Karpas-422 (cell line): ENCODE data around the gene ATP8A1. TPM values are rescaled to one million over a fixed set of nuclear protein-coding genes. Genes with fewer than 3 reads are reported as not detected.
"Not testable (repeated sequence)": the region's sequence is repeated elsewhere in the genome, so short reads cannot be mapped to it uniquely, and the experiment has no call there.

Experiments
- DNase-seq: peaks from one replicate; pipeline ENCODE4 v3.0.0-alpha.2; 2015
- H2AFZ ChIP-seq: fragments of 200-600 bp; sonication (generic); 2 replicates; pipeline ENCODE4 v1.6.1; 2014; ENCODE audit warnings: antibody characterized with exemption, low read length, mixed read lengths
- H3K27ac ChIP-seq: fragments of 200-600 bp; sonication (generic); 2 replicates; pipeline ENCODE4 v1.5.1; 2014; ENCODE audit warnings: mild to moderate bottlenecking, low read length, moderate library complexity
- H3K27me3 ChIP-seq: fragments of 200-600 bp; sonication (generic); 2 replicates; pipeline ENCODE4 v1.6.1; 2014; ENCODE audit warnings: low read length, mixed read lengths
- H3K36me3 ChIP-seq: fragments of 200-600 bp; sonication (generic); 2 replicates; pipeline ENCODE4 v1.6.1; 2014; ENCODE audit warnings: low read length, mixed read lengths; ENCODE audit not compliant: insufficient read depth
- H3K4me1 ChIP-seq: fragments of 200-600 bp; sonication (generic); 2 replicates; pipeline ENCODE4 v1.6.1; 2014; ENCODE audit warnings: mild to moderate bottlenecking, low read length, mixed read lengths
- H3K4me2 ChIP-seq: fragments of 200-600 bp; sonication (generic); 2 replicates; pipeline ENCODE4 v1.6.1; 2014; ENCODE audit warnings: low read length, low read depth, mild to moderate bottlenecking; ENCODE audit not compliant: poor library complexity, severe bottlenecking
- H3K4me3 ChIP-seq: fragments of 200-600 bp; sonication (generic); 2 replicates; pipeline ENCODE4 v1.5.1; 2014; ENCODE audit warnings: mild to moderate bottlenecking, antibody characterized with exemption, low read length, mixed read lengths
- H3K79me2 ChIP-seq: fragments of 200-600 bp; sonication (generic); 2 replicates; pipeline ENCODE4 v1.6.1; 2014; ENCODE audit warnings: mild to moderate bottlenecking, low read length, mixed read lengths
- H3K9ac ChIP-seq: fragments of 200-600 bp; sonication (generic); 2 replicates; pipeline ENCODE4 v1.6.0; 2014; ENCODE audit warnings: low read length
- H3K9me2 ChIP-seq: fragments of 200-600 bp; sonication (generic), shearing (Covaris generic); replicated peaks from 2 replicates; pipeline ENCODE4 v1.6.0; 2014; ENCODE audit warnings: mild to moderate bottlenecking, low read length, moderate library complexity; ENCODE audit not compliant: insufficient read depth
- H3K9me3 ChIP-seq: fragments of 300-700, 200-600 bp; sonication (generic); 2 replicates; pipeline ENCODE4 v1.6.1; 2014; ENCODE audit warnings: low read length, mixed read lengths
- H4K20me1 ChIP-seq: fragments of 200-600 bp; sonication (generic); 2 replicates; pipeline ENCODE4 v1.6.1; 2014; ENCODE audit warnings: mild to moderate bottlenecking, antibody characterized with exemption, low read length, low read depth; ENCODE audit not compliant: insufficient read depth
- total RNA-seq: library from RNA; depleted of rRNA; stranded (reverse); fragments of >200 nt; shearing (Covaris generic); gene quantifications from 2 replicates; pipeline ENCODE4 v1.2.3, GENCODE V29; 2014; ENCODE audit warnings: low replicate concordance

ATP8A1 gene
- total RNA-seq, 1 experiment from 2014 or later, result 67.2 TPM

- H3K9me2 ChIP-seq, H2AFZ ChIP-seq, H3K4me2 ChIP-seq, H3K36me3 ChIP-seq, H3K27me3 ChIP-seq, H3K27ac ChIP-seq, H3K4me3 ChIP-seq, H4K20me1 ChIP-seq, DNase-seq, H3K79me2 ChIP-seq, H3K4me1 ChIP-seq, H3K9ac ChIP-seq, H3K9me3 ChIP-seq: not testable (repeated sequence)
These were observed 170.7 kb downstream of the ATP8A1 start for GRCh38 chr4:42486156-42486555.

DNA sequence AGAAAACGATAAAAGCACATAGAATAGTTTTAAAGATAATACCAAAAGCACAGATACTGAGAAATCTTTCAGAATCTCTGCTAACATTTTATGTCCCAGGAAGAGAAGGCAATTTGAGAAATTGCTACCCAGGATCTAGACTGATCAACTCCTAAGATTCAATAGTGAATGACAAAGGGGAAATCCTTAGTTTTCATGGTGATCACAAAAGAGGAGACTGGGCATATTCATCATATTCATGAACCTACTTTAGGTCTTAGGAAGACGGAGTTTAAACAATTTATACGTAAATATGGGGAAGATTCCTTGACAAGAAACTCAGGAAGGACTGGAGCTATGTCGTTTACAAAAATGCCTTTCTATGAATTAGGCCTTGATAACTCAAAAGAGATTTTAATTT is 172.3 kb downstream of the ATP8A1 start:
- H3K4me1 ChIP-seq, result no peaks in the 10 kb centered on the region
- peaks cover 5% of the 10 kb centered on the region; the same call in 1 of the 2 replicates for H3K79me2 ChIP-seq
- no peaks in the 10 kb centered on the region for H3K36me3 ChIP-seq
- no peak overlapping the region for H3K4me3 ChIP-seq
- no peaks in the 10 kb centered on the region for H4K20me1 ChIP-seq
- no peak overlapping the region for H2AFZ ChIP-seq
- H3K27me3 ChIP-seq, result no peaks in the 10 kb centered on the region
- H3K9me3 ChIP-seq, result no peaks in the 10 kb centered on the region
- no peak for DNase-seq
- no peaks in the 10 kb centered on the region for H3K9me2 ChIP-seq
- H3K4me2 ChIP-seq, result no peak overlapping the region
- no peak overlapping the region for H3K9ac ChIP-seq
- no peak overlapping the region for H3K27ac ChIP-seq

- H3K79me2 ChIP-seq, result peaks cover 5% of the 10 kb centered on the region; the same call in 1 of the 2 replicates
- no peaks in the 10 kb centered on the region for H3K4me1 ChIP-seq
- H2AFZ ChIP-seq, result no peak overlapping the region
- no peak overlapping the region for H3K4me2 ChIP-seq
- H3K9ac ChIP-seq, result no peak overlapping the region
- no peaks in the 10 kb centered on the region for H3K9me2 ChIP-seq
- H3K27me3 ChIP-seq, result no peaks in the 10 kb centered on the region
- H3K36me3 ChIP-seq, result no peaks in the 10 kb centered on the region
- H3K4me3 ChIP-seq, result no peak overlapping the region
- H3K9me3 ChIP-seq, result no peaks in the 10 kb centered on the region
- no peak overlapping the region for H3K27ac ChIP-seq
- H4K20me1 ChIP-seq, result no peaks in the 10 kb centered on the region
- no peak for DNase-seq
These were observed 173.2 kb downstream of the ATP8A1 start for GRCh38 chr4:42483426-42484379.

GRCh38 chr4:42482516-42483327 is 174.2 kb downstream of the ATP8A1 start:
- Histone ChIP-seq H3K9me3 (no peaks in the 10 kb centered on the region), H3K9me2 (no peaks in the 10 kb centered on the region), H3K9ac (no peak overlapping the region), H3K27me3 (no peaks in the 10 kb centered on the region), H3K4me2 (no peak overlapping the region), H3K36me3 (no peaks in the 10 kb centered on the region), H4K20me1 (no peaks in the 10 kb centered on the region), H3K27ac (no peak overlapping the region), H2AFZ (no peak overlapping the region), H3K4me3 (no peak overlapping the region), H3K4me1 (no peaks in the 10 kb centered on the region), H3K79me2 (peaks cover under 1% of the 10 kb centered on the region; the same call in 1 of the 2 replicates)
- no peak for DNase-seq

GRCh38 chr4:42480717-42481116 is 176.2 kb downstream of the ATP8A1 start:
- Histone ChIP-seq H3K9me3 (no peaks in the 10 kb centered on the region), H3K4me2 (no peak overlapping the region), H3K36me3 (no peaks in the 10 kb centered on the region), H2AFZ (no peak overlapping the region), H3K27ac (no peak overlapping the region), H4K20me1 (no peaks in the 10 kb centered on the region), H3K79me2 (no peaks in the 10 kb centered on the region), H3K4me3 (no peak overlapping the region), H3K4me1 (no peaks in the 10 kb centered on the region), H3K27me3 (no peaks in the 10 kb centered on the region), H3K9ac (no peak overlapping the region), H3K9me2 (no peaks in the 10 kb centered on the region)
- no peak for DNase-seq

DNA sequence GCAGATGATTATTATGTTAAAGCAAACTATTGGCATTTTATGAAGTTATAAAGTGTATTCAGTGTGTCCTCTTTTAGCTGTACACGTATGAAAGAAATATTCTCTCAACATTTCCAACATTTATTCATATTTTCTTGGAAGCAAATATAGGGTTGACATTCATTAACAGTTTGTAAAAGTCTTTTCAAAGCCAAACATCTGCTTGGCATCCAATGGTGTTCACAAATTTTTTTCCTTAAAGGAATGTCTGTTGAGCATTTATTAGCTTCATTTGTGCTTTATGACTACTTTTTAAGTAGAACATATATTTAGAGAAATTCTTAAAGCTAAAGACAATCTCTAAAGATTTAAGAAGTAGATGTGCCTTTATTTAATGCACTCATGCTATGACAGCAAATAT is 176.6 kb downstream of the ATP8A1 start:
- Histone ChIP-seq H3K9ac (no peak overlapping the region), H3K4me1 (no peaks in the 10 kb centered on the region), H3K27me3 (no peaks in the 10 kb centered on the region), H3K9me3 (no peaks in the 10 kb centered on the region), H4K20me1 (no peaks in the 10 kb centered on the region), H3K9me2 (no peaks in the 10 kb centered on the region), H3K4me2 (no peak overlapping the region), H3K4me3 (no peak overlapping the region), H3K36me3 (no peaks in the 10 kb centered on the region), H3K79me2 (no peaks in the 10 kb centered on the region), H2AFZ (no peak overlapping the region), H3K27ac (no peak overlapping the region)
- no peak for DNase-seq

DNA sequence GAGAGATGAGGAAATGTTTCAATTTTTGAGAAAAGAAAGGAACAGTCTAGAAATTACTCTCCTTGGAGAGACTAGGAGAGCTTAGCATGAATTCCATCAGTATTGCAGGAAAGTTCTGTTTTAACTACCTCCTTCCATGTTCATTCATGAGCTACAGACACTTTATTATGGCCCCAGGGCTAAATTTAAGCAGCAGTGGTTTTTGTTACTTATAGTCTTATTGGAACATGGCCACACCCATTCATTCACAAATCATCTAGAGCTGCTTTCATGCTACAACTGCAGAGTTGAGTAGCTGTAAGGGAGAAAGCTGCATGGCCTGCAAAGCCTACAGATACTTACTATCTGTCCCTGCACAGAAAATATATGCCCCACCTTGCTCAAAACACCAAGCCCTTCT is 178.0 kb downstream of the ATP8A1 start:
- H3K27me3 ChIP-seq, result no peaks in the 10 kb centered on the region
- H3K4me2 ChIP-seq, result no peak overlapping the region
- H3K9ac ChIP-seq, result no peak overlapping the region
- H3K36me3 ChIP-seq, result no peaks in the 10 kb centered on the region
- no peaks in the 10 kb centered on the region for H3K4me1 ChIP-seq
- no peak overlapping the region for H2AFZ ChIP-seq
- no peaks in the 10 kb centered on the region for H3K9me3 ChIP-seq
- H3K4me3 ChIP-seq, result no peak overlapping the region
- no peak for DNase-seq
- no peaks in the 10 kb centered on the region for H4K20me1 ChIP-seq
- no peaks in the 10 kb centered on the region for H3K79me2 ChIP-seq
- H3K9me2 ChIP-seq, result no peaks in the 10 kb centered on the region
- H3K27ac ChIP-seq, result no peak overlapping the region

DNA sequence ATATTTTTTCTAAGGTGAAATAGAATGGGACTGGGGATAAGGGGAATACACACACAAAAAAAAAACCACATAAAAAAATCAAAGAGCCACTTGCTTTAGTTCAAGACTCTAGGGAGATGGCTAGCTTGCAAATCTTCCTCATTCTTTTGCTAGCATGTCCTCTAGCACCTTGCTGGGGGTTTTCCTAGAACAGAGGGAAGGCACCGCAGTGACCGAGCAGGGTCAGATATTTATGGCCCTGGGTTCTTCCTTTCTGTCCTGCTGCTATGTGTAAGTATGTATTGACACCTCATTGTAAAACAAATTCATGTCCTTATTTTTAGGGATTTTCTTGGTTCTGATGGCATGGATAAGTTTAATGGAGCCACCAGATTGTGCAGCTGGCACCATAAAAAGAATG is 178.4 kb downstream of the ATP8A1 start:
- no peak for DNase-seq
- Histone ChIP-seq H3K4me1 (no peaks in the 10 kb centered on the region), H3K36me3 (no peaks in the 10 kb centered on the region), H2AFZ (no peak overlapping the region), H3K9me2 (no peaks in the 10 kb centered on the region), H3K9ac (no peak overlapping the region), H3K9me3 (no peaks in the 10 kb centered on the region), H3K27me3 (no peaks in the 10 kb centered on the region), H3K27ac (no peak overlapping the region), H3K79me2 (no peaks in the 10 kb centered on the region), H4K20me1 (no peaks in the 10 kb centered on the region), H3K4me2 (no peak overlapping the region), H3K4me3 (no peak overlapping the region)
